Stimulated activated CD4-positive, alpha-beta T cell treated with anti-CD3 and anti-CD28 coated beads, Interleukin-4, amount 100 ng/mL, for 1 hour (primary cell): Measurements from ENCODE around the gene REC114.

ENCODE experiments used
- DNase-seq: peaks from one replicate; pipeline ENCODE4 v3.0.0-alpha.2; 2020

The REC114 gene

GRCh38 chr15:73607843-73608242, 164.9 kb downstream of the REC114 start:
- DNase-seq = no peak

- DNase-seq = no peak
Measured at GRCh38 chr15:73608475-73608874, 165.5 kb downstream of the REC114 start.

- no peak for DNase-seq
Measured at GRCh38 chr15:73608941-73609340, 166.0 kb downstream of the REC114 start.
